ENCODE measurements around the gene BRAT1. TPM values are rescaled to one million over a fixed set of nuclear protein-coding genes. Genes with fewer than 3 reads are reported as not detected.

Gene BRAT1
- total RNA-seq, 2 experiments from 2014 or later, result 24.1 to 24.5 TPM

DNA sequence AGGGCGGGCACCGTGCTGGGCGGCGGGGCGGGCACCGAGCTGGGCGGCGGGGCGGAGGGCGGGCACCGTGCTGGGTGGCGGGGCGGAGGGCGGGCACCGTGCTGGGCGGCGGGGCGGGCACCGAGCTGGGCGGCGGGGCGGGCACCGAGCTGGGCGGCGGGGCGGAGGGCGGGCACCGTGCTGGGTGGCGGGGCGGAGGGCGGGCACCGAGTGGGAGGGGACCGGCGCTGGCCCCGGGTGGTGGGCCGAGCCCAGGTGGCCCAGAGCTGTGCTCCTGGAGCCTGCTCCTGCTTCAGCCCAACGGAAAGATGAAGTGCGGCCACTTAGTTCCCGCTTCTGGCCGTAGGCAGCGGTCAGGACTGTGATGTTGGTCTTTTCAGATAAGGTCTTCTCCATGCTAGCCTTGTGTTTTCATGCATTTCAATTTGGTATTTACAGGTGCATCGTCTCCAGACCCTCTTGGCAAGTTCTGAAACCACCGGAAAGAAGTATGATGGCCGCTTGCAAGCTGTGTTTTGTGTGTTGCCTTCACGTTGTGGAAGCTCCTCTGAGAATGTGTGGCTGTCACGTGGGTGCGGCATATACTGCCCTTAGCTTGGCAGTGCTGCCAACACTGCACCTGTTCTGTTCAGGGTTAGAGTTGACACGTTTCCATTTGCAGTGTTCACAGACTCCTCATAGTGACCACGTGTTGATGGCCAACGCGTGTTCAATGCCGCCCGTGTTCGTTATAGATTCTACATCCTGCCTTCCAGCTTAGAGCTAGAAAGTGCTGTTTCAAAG lies 28.7 kb upstream of the BRAT1 start:
- H3K36me3 ChIP-seq (ENCODE audit: insufficient read depth, low read length), result peaks cover 2% of the 10 kb centered on the region
- DNase-seq (no peak), ATAC-seq (ENCODE audit: poor library complexity) (no peak)
- H3K4me3 ChIP-seq (ENCODE audit: low read length), result no peak overlapping the region
- no peaks in the 10 kb centered on the region for H3K27me3 Mint-ChIP-seq
- H3K4me1 ChIP-seq (ENCODE audit: insufficient read depth, low read length), result no peaks in the 10 kb centered on the region
- ChIA-PET POLR2A (no interaction called here), CTCF (no interaction called here)
- no peak for TF ChIP-seq CTCF (IDR thresholded peaks at IDR 0.05)
- no peak overlapping the region for H3K27ac Mint-ChIP-seq
- H3K27me3 ChIP-seq (ENCODE audit: control insufficient read depth in 1 of 2, insufficient read depth in 2 of 2, low read length in 2 of 2), result no peaks in the 10 kb centered on the region
- H3K27ac ChIP-seq (ENCODE audit: low read depth in 1 of 2, low read length in 2 of 2), result no peak overlapping the region
- no peaks in the 10 kb centered on the region for H3K36me3 Mint-ChIP-seq (ENCODE audit: low read depth)
- no peaks in the 10 kb centered on the region for H3K9me3 Mint-ChIP-seq
- H3K4me1 Mint-ChIP-seq (ENCODE audit: low read depth), result no peaks in the 10 kb centered on the region
- intact Hi-C loops (cut with DNase I, micrococcal nuclease), result no loop called here
- no peak overlapping the region for H3K4me3 Mint-ChIP-seq
- no peaks in the 10 kb centered on the region for H3K9me3 ChIP-seq (ENCODE audit: control insufficient read depth in 1 of 2, insufficient read depth in 1 of 2, low read length in 2 of 2)

- DNase-seq, result no peak
- Histone ChIP-seq H3K27ac (ENCODE audit: low read depth in 1 of 2, low read length in 2 of 2) (no peak overlapping the region), H3K27me3 (ENCODE audit: control insufficient read depth in 1 of 2, insufficient read depth in 2 of 2, low read length in 2 of 2) (no peaks in the 10 kb centered on the region), H3K4me3 (ENCODE audit: low read length) (no peak overlapping the region), H3K9me3 (ENCODE audit: control insufficient read depth in 1 of 2, insufficient read depth in 1 of 2, low read length in 2 of 2) (no peaks in the 10 kb centered on the region), H3K4me1 (ENCODE audit: insufficient read depth, low read length) (no peaks in the 10 kb centered on the region), H3K36me3 (ENCODE audit: insufficient read depth, low read length) (peaks cover 5% of the 10 kb centered on the region)
- ATAC-seq (ENCODE audit: poor library complexity), result no peak
- no peak for TF ChIP-seq CTCF (IDR thresholded peaks at IDR 0.05)
- Mint-ChIP-seq H3K9me3 (no peaks in the 10 kb centered on the region), H3K4me1 (ENCODE audit: low read depth) (no peaks in the 10 kb centered on the region), H3K36me3 (ENCODE audit: low read depth) (no peaks in the 10 kb centered on the region), H3K27me3 (no peaks in the 10 kb centered on the region), H3K27ac (no peak overlapping the region), H3K4me3 (no peak overlapping the region)
- POLR2A ChIA-PET, result no interaction called here
- intact Hi-C loops (cut with DNase I, micrococcal nuclease), result no loop called here
- CTCF ChIA-PET, result no interaction called here
Measured at GRCh38 chr7:2582006-2582735, 26.8 kb upstream of the BRAT1 start.

DNA sequence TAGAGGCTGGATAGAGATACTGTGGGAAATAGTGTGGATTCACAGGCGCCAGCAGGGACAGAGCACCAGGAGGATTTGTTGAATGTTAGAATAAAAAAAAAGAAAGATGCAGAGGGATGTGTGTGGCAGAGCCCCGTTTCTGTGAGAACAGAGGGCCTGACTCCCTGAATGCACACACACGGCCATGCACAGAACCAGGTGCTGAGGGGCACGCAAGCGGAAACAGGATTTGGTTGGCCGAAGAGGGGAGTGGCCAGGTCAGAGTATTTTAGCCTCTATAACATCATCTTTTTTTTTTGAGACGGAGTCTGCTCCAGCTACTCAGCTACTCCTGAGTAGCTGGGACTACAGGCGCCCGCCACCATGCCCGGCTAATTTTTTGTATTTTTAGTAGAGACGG lies 25.3 kb upstream of the BRAT1 start:
- Histone ChIP-seq H3K36me3 (ENCODE audit: insufficient read depth, low read length) (peaks cover 5% of the 10 kb centered on the region), H3K4me3 (ENCODE audit: low read length) (no peak overlapping the region), H3K4me1 (ENCODE audit: insufficient read depth, low read length) (no peaks in the 10 kb centered on the region), H3K27me3 (ENCODE audit: control insufficient read depth in 1 of 2, insufficient read depth in 2 of 2, low read length in 2 of 2) (no peaks in the 10 kb centered on the region), H3K27ac (ENCODE audit: low read depth in 1 of 2, low read length in 2 of 2) (no peak overlapping the region), H3K9me3 (ENCODE audit: control insufficient read depth in 1 of 2, insufficient read depth in 1 of 2, low read length in 2 of 2) (no peaks in the 10 kb centered on the region)
- Mint-ChIP-seq H3K36me3 (ENCODE audit: low read depth) (peaks cover 5% of the 10 kb centered on the region), H3K27ac (no peak overlapping the region), H3K9me3 (no peaks in the 10 kb centered on the region), H3K4me3 (no peak overlapping the region), H3K27me3 (no peaks in the 10 kb centered on the region), H3K4me1 (ENCODE audit: low read depth) (no peaks in the 10 kb centered on the region)
- ChIA-PET CTCF (no interaction called here), POLR2A (no interaction called here)
- ATAC-seq (ENCODE audit: poor library complexity), result no peak
- no peak for TF ChIP-seq CTCF (IDR thresholded peaks at IDR 0.05)
- intact Hi-C loops (cut with DNase I, micrococcal nuclease), result no loop called here
- no peak for DNase-seq

All from CD4-positive, alpha-beta T cell (primary cell).